Prostate gland (tissue), 2 donors: Measurements from ENCODE around the gene PLA2G4D.

ENCODE experiments used
- CTCF ChIP-seq, 4 experiments: fragments of 200-600 bp in 2 of 4; fragments of 450-650 bp in 2 of 4; sonication (generic) in 2 of 4; IDR thresholded peaks; 1 replicate in 3 of 4; 2 replicates in 1 of 4; pipeline ENCODE4 v1.5.1; 2016 to 2019; ENCODE audit warnings: antibody characterized with exemption in 4 of 4, mild to moderate bottlenecking in 2 of 4, moderate library complexity in 2 of 4
- POLR2A ChIP-seq: fragments of 450-650 bp; IDR thresholded peaks from one replicate; pipeline ENCODE4 v1.6.1; 2016; ENCODE audit warnings: antibody characterized with exemption, mild to moderate bottlenecking
- POLR2AphosphoS5 ChIP-seq: sonication (generic); formaldehyde crosslinking; IDR thresholded peaks from one replicate; pipeline ENCODE4 v1.6.1; 2017; ENCODE audit warnings: antibody characterized with exemption

DNA sequence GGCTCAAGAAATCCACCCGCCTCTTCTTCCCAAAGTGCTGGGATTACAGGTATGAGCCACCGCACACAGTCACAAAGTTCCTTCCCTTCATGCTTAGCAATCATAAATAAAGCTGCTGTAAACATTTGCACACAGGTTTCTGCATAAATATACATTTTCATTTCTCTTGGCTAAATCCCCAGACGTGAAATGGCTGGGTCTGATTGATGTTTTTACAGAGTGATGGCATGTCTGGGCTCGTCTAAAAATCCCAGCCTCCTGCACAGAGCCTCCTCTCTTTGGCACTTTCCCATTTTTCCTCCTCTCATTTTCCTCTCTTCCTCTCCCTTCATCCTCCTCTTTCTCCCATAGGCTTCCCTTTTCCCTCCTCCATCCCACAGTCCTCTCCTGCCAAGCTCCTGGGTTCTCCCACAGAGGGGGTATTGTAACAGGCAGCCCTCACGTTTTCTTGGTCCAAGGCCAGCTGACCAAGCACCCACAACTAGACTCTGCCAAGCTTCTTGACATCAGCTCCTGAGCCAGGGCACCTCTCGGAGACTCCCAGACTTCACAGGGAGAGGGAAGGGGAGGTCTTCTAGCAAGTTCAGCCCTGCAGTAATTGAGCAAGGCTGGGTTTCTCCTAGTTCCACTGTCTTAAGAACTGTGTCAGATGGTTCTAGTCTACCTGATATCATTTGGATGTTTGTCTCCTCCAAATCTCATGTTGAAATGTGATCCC is 63.0 kb downstream of the PLA2G4D start:
- TF ChIP-seq CTCF (IDR thresholded peaks at IDR 0.05) (no peak), POLR2A (no peak), POLR2AphosphoS5 (no peak)
